Endothelial cell of coronary artery (primary cell): ENCODE measurements around the gene MOCS2. TPM values are rescaled to one million over a fixed set of nuclear protein-coding genes. Genes with fewer than 3 reads are reported as not detected.

Experiments used
- total RNA-seq: library from RNA; depleted of rRNA; stranded (reverse); fragments of >200 nt; gene quantifications from 2 replicates; pipeline ENCODE4 v1.2.3, GENCODE V29; 2014

MOCS2 gene, protein sequence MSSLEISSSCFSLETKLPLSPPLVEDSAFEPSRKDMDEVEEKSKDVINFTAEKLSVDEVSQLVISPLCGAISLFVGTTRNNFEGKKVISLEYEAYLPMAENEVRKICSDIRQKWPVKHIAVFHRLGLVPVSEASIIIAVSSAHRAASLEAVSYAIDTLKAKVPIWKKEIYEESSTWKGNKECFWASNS
- total RNA-seq, result 13.9 and 18.8 TPM in 2 replicates

DNA sequence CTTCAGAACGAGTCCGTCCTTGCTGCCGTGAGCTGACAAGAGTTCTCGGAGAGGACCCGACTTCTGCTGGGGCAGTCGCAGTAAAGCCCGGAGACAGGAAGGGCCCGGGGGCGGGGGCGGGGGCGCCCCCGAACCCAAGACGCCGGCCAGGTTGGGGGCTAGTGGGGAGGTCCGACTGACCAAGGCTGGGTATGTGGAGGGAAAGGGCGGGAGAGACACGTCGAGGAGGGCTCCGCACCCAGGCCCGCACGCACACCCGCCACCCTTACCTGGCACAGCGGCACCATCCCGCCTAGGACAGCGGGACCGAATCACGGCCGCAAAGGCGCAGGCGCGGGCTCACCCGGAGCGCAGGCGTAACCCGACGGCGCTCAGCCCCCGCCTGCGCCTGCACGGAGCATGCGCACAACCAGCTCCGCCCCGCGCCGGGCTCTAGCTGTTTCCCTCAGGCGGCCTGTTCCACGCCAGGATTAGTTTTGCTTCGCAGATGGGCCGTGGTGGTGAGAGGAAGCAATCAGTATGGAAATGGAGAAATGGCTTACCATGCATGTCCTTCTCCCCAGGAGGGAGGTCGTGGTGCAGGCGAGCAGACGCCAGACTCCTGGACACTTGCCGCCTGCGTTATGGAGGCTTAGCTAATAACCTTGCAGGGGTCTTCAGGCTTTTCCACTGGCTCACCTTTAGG lies at the start of gene MOCS2:
TSS of gene MOCS2 (minus strand) at position 315 of the 685 bp plus-strand sequence. CDS start 2,583 bp downstream, outside the sequence.

Other genes starting within 250 kb of the MOCS2 start
- gene ITGA2, start 120.4 kb downstream of the MOCS2 start, total RNA-seq, result 67.9 and 80.6 TPM in 2 replicates